Cerebellar cortex (tissue), 1 donor: ENCODE data around the gene LMTK2.
"Not testable (repeated sequence)": the region's sequence is repeated elsewhere in the genome, so short reads cannot be mapped to it uniquely, and the experiment has no call there.

Source experiments
- DNase-seq: peaks from one replicate; pipeline ENCODE4 v3.0.0-alpha.2; 2015; ENCODE audit warnings: low spot score

LMTK2 gene

DNA sequence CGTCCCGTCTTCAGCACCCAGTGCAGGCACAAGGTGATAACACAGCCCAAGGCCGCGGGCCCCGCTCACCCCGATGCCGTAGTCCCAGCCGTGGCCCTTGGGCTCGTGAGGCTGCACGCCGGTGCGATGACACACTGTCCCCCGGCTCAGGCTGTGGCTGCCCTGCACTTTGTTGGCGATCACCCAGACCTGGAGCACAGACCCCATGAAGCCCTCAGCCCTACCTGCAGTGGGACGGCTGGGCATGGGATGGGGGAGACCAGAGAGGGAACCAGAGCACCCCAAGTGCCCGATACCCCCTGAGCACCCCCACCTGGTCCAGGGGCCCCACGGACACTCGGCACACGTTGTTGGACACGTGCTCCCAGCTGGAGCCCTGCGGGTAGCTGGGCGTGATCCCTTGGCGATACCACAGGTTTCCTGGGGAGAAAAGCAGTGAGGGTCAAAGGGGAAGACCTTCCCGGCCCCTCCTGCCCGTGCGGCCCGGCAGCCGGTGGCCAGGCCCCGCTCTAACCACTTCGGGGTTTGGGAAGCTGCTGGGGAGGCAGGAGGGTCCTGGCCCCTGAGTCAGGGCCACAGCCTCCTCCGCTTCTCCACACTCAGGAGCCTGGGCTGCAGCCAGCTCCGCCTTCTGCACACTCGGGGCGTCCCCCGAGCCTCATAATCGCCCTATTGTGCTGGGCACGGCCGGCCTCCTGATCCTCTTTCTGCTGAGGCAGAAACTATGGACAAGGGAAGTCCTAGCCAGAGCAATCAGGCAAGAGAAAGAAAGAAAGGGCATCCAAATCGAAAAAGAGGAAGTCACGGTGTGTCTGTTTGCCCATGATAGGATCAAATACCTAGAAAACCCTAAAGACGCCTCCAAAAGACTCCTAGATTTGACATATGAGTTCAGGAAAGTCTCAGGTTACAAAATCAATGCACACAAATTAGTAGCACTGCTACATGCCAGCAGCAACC lies 111.2 kb downstream of the LMTK2 start:
- no peak for DNase-seq

DNA sequence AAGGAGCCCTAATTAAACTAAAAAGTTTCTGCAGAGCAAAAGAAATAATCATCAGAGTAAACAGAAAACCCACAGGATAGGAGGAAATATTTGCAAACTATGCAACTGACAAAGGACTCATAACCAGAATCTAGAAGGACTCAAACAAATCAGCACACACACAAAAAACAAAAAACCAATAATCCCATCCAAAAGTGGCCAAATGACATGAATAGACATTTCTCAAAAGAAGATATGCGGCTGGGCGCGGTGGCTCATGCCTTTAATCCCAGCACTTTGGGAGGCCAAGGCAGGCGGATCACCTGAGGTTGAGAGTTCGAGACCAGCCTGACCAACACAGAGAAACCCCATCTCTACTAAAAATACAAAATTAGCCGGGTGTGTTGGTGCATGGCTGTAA lies 112.7 kb downstream of the LMTK2 start:
- not testable (repeated sequence) for DNase-seq

DNA sequence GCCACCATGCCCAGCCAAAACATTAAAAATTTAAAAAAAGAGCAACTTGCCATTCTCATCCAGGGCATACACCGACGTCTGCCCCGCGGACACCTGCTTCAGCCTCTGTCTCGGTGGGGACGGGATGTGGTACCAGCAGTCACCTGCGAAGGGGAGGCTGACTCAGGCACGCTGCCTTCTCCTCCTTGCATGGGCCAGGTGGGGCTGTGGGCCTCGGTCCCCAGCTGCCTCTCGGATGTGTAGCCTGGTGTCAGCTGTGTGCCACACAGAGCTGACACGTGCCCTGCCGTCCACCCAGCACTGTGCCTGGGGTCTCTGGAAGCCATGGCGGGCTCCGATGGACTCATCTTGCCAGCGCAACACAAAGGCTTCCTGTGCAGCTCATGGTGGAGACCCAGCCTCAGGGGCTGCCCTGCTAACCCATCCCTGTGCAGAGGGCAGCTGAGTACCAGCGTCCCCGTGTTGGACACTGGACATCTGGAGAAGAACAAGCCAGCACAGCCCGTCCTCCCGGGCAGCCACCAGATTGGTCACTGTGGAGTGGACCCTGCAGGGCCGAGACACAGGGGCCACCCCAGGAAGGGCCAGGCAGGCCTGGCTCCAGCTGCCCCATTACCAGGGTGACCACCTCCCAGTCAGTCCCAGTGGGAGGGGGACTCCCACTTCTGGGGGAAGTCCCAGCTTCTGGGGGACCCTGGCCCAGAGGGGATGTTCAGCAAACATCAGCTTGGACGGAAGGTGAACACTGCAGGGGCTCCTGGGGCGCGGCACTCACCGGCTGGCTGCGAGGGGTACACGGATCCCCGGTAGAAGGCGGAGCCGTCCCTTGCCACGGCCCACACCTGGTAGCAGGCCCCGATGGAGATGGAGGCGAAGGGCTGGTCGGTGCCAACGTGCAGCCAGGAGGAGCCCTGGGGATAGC lies 115.2 kb downstream of the LMTK2 start:
- no peak for DNase-seq

DNA sequence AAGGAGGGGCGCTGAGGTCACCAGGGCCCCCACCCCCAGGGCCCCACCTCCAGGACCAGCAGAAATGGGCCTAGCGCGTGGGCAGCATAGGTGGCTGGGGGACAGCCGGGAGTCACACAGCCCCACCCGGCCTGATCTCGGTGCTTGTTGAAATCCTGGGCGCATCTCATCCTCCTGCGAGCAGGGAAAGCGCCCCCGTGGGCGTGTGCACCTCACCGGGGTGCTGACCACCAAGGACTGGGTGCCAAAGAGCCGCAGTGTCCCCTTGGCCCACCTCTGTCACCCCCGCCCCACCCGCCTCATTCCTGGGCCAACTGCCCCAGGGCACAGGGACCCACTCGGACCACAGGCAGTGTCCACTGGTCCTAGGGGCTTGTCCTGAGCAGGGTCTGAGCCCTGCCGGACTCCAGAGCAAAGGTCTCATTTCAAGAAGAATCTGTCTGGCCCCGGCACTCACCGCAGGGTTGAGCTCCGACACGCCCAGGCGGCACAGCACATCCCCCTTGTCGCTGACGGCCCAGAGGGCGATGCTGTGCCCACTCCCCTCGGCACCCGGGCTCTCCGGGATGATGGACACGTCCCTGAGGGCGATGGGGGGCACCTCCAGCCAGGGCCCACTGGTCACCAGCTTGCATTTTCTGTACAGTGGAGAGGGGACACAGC lies 116.0 kb downstream of the LMTK2 start:
- DNase-seq: no peak

DNA sequence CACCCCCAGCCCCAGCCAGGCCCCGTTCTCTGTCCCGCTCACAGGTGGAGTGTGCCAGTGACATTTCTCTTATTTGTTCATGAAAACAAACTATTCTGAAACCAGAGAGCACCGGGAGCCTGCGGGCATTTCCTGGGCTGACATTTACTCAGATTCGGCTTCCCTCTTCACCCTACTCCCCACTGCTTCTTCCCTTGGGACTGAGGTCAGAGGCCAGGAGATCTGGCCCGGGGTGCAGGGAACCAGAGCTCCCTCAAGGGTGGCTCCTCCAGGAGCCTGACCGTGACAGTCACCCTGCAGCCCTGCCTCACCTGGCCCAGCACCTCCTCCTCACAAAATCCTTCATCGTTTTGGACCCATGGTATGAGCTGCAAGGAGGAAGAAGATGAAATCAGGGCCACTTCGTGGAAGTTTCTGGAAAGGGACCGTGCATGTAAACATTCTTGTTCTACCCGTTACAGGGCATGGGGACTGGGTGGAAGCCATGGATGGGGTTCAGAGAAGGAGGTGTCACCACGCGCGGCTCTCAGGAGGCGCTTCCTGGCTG lies 116.8 kb downstream of the LMTK2 start:
- DNase-seq: no peak

DNA sequence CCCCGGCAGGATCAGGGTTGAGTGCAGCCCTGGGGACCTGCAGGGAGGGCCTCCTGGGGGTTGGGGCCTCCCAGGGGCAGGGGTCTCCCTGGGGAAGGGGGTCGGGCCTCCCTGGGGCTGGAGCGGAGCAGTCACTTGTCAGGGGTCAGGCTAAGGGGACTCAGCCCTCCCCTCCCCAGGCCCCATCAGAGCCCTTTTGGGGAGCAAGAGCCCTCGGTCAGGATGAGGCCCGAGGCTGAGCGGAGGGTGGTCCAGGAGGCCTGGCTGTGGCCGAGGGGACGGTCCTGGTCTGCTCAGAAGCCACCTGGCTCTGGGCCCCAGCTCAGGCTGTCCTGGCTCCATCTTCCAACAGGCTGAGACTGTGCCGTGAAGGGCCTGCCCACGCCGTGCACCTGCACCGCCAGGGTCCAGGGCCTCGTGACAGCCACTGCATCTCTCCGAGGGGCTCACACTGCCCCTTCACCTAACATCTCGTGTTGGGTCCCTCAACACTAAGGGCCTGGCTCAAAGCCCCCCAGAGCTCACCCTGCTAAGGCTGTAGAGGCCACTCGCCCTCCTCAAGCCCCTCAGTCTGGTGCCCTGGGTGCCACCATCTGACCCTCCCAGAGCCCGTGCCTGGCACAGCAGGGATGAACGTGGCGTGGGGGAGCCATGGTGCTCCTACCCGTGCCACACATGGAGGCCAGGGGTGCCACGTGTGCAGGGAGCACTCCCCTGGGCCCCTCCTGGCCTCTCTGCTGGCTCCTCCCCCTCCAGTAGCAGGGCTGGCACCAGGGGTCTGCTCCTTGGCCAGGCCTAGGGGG lies 117.4 kb downstream of the LMTK2 start:
- DNase-seq: no peak

DNA sequence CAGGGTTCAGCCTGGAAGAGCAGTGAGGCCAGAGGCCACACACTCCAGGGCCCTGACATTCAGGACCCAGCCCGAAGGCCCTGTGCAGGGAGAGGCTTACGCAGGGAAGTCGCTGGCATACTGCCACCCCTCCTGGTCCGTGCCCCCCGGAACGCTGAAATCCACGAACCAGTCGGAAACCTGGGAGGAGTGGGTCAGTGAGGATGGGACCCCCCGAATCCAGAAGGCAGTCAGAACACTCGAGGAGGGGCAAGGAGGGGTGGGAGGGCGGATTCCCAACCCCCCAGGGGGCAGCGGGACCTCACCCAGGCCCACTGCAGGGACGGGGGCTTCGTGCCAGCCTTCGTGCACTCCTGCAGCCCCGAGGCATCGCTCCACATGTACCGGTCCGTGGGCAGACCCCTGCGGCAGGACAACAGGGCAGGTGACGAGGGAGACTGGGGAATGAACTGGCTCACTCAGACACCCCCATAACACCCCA lies 118.1 kb downstream of the LMTK2 start:
- no peak for DNase-seq

DNA sequence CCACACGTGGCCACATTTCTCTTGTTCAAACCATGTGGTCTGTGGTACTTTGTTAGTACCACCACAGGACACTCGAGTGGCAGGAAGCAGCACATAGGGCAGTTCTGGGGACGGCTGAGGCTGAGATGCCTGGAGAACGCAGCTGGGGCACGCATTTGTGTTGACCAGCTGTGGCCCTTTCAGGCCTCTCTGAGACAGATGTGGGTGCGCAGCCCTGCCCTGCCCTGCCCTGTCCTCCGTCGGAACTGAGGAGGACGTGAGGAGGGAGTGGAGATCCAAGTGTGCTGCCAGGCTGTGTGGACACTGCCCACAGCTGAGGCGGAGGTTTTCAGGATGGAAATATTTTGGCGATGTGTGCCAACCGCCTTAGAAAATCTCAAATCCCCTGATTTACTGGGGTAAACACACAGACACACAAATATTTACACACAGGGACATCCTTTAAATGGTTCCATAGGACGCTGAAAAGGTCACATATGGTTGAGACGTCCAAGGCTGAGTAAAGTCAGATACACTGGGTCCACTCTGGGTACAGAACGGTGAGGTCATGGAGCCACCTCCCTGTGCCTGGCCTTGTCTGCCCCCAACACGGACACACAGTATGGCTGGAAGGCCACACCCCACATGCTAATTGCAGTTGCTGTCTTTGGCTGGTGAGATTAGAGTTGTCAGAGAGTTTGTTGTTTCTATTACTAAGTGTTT lies 119.4 kb downstream of the LMTK2 start:
- DNase-seq: no peak

DNA sequence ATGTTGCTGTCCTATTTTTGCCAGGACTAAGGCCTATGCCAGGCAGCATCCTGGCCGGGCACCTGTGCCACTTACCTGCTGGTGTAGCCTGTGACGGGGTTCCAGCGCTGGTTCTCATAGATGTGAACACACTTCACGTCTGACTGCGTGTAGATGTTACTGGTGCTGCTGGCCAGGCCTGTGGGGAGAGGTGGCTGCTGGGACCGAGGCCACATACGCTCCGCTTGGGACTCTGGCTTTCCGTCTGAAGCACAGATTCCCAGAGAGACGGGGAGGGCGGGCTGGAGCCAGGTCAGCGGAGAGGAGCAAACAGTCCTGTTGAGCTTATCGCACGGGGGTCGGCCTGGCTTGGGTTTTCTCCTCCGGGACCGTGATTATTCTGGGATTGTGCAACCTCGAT lies 121.3 kb downstream of the LMTK2 start:
- DNase-seq: no peak

DNA sequence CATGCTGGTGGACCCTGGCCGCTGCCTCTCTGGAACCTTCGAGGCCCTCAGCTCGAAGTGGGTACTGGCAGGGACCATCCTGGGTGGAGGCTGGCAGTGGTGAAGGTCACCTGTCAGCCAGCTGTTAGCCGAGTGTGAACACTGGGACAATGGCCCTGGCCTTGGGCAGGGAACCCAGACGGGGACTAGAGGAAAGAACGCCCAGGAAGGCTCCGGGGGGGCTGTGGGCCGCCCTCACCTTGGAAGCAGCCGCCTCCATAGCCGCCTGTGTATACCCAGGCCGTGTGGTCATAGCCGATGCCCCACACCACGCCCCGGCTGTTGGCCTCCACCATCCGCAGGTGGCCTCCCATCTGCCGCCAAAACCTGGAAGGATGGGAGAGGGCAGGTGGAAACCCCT lies 122.1 kb downstream of the LMTK2 start:
- DNase-seq: no peak

DNA sequence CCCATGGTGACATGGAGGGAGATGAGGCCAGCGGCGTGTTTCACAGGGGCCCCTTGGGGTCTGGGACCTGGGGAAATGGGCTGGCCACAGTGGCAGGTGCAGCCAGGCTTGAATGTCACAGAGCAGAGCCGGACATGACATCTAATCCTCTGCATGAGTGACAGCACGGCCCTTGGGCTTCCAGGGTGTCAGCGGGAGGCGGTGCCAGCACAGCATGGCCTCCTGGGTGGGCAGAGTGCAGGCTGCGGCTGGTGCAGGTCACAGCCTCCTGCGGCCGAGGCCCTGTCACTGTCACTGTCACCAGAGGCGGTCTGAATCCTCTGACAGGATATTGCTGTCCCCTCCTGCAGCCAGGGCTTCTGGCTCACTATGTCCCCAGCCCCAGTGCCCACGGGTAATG lies 122.8 kb downstream of the LMTK2 start:
- DNase-seq: no peak

DNA sequence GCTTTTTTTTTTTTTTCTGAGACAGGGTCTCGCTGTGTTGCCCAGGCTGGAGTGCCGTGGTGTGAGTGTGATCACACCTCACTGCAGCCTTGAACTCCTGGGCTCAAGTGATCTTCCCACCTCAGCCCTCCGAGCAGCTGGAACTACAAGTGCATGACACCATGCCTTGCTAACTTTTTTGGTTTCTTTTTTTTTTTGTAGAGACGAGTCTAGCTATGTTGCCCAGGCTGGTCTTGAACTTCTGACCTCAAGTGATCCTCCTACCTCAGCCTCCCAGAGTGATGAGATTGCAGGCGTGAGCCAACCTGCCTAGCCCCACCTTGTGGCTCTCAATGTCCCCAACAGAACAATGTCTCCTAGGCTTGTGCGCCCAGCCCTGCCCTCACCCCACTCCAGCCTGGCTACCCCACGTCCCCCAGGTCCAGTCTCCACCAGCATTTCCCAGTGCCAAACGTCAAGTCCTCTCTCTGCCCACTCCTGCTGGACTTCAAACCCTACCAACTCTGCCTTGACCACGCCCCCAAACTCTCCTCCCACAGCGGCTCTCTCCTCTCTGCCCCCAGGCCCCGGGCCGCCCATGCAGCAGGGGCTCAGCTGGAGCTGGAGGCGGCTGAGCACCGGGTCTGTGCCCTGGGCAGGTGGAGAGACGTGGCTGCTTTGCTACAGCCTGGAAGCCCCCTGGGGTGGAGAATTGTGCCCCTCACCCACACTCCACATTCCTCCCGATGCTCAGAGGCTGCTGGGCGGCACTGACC lies 123.5 kb downstream of the LMTK2 start:
- DNase-seq: no peak

DNA sequence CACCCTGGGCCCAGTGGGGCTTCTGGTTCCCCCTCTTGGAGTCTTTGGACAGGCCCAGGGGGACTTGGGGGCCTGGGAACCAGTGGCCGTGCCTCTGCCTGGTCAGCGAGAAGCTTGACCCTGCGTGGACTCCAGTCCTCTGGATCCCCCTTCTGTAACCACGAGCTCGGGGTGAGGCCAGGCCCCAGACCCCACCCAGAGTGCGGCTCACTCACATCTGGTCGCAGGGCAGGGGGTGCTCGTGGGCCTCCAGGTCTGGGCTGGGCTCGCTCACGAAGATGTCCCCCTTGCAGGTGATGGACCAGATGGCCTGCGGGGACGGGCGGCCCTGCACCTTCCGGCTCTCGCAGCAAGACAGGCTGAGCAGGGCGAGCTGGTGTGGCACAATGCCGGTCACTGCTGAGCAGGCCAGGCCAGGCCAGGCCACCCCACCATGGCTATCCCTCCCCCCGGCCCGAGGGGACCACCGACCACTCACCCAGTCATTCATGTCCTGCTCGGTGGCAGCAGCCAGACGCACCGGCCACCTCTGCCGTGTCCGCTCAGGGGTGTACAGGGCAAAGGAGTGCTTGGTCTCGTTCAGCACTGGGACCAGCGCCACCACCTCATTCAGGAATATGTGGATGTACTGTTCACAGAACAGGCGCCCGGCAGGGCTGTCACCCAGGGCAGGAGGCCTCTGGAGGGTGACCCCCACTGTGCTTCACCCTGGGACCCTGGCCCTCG lies 124.2 kb downstream of the LMTK2 start:
- DNase-seq: no peak

DNA sequence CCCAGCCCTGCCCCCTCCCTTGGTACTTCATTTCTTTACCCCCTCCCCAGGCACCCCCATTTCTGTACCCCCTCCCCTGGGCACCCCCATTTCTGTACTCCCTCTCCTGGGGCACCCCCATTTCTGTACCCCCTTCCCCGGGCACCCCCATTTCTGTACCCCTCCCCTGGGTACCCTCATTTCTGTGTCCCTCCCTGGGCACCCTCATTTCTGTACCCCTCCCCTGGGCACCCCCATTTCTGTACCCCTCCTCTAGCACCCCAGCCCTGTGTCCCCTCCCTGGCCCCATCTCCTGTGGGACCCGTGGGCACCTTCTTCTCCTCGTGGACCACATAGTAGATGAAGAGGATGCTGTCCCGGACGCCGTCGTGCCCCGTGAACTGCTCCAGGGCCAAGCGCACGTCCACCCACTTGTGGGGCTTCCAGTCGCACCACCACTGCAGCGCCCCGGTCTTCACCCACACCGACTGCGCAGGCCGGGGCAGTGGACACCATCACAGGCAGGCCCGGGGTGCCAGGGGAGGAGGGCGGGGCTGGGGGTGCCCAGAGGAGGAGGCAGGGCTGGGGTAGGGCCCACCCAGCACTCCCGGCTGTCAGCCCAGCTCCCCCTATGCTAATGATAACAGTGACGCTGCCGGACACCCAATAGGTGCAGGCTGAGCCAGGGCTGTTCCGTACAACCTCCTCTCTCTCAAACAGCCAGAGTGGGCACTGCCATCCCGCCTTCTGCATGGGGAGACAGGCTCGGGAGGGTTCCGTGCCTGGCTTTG lies 125.0 kb downstream of the LMTK2 start:
- no peak for DNase-seq

DNA sequence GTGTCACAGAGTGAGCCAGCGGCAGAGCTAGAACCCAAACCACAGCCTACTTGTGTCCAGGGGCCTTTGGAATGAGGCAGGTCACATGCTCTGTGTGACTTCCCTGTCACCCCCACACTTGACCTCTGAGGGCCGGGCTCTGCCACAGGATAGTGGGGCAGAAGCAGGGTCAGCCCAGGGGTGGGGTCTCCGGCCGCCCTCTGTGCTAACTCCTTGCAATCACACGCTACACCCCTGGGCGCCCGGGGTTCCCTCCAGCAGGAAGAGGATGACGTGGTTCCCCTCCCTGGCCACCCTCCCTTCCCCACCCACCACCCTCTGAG lies 125.6 kb downstream of the LMTK2 start:
- no peak for DNase-seq

DNA sequence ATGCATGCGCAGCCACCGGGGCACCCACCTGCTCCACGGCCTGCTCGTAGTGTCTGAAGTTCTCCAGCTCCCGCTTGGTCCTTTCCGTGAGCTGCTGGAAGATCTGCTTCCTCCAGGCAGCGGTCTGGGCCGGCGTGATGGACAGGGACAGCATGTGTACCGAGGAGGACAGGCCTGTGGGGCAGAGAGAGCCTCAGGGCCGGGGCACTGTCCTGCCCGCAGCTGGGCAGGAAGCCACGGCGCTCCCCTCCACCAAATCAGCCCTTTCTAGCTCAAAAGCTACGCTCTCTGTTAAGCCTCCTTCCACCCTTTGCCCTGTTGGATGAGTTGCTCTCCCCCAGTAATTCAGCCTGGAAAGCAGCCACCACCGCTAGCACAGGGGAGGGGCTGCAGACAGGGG lies 126.1 kb downstream of the LMTK2 start:
- DNase-seq: no peak

DNA sequence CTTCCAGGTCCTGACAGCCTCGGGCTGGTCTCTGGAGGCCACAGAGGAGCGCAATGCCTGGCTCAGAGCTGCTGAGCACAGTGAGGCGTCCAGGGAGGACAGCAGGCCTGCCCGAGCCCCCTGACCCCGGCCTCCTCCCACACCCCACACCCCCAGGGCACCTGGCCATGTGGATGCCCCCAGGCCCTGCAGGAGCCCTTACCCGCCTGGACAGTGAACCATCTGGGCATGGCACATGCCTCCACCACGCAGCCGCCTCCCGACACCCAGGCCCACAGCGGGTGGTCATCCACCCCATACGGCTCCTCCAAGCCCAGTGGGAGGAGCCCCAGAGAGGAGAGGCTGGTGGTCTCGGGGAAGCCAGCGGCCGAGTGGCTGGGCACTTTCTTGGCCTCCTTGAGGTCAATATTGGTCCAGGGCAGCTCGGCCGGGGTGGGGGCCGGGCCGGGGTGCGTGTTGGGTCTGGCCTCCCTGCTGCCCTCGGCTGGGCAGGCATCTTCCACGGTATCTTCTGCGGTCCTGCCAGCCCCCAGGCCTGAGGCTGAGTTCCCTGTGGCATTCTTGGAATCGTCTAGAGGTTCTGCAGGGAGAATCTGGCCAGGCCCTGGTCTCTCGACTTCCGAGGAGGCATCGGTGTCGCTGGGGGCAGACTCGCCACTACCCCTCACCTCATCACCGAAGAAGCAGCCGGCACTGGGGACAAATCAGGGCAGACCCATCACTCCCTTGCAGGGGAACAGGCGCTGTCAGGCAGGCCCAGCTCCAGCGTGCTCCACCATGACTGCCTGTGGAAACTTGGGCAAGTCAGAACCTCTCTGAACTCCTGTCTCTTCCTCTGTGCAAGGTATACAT lies 126.8 kb downstream of the LMTK2 start:
- DNase-seq: no peak
